Measurements from ENCODE around the gene BRINP2.

Gene BRINP2

GRCh38 chr1:177282976-177283375, 112.2 kb downstream of the BRINP2 start:
- H3K27ac ChIP-seq, result no peak overlapping the region
- in situ Hi-C loops (cut with HindIII; ENCODE audit: low pct_ligation_motif_present, low sequenced_read_pairs), result no loop called here

GRCh38 chr1:177283380-177283779, 112.6 kb downstream of the BRINP2 start:
- in situ Hi-C loops (cut with HindIII; ENCODE audit: low pct_ligation_motif_present, low sequenced_read_pairs), result no loop called here
- H3K4me3 ChIP-seq (ENCODE audit: low read depth, low read length), result no peak overlapping the region
- DNase-seq, result no peak
- H3K27ac ChIP-seq, result no peak overlapping the region
- H3K27me3 ChIP-seq (replicated peaks), result no peaks in the 10 kb centered on the region
- no peaks in the 10 kb centered on the region for H3K36me3 ChIP-seq (replicated peaks)
- TF ChIP-seq CTCF (IDR thresholded peaks at IDR 0.05; ENCODE audit: low read depth, low read length, missing control alignments), result no peak

More at GRCh38 chr1:177282976-177283375, 112.2 kb downstream of the BRINP2 start:
- DNase-seq, result no peak
- Histone ChIP-seq H3K27me3 (replicated peaks) (no peaks in the 10 kb centered on the region), H3K36me3 (replicated peaks) (no peaks in the 10 kb centered on the region), H3K4me3 (ENCODE audit: low read depth, low read length) (no peak overlapping the region)
- TF ChIP-seq CTCF (IDR thresholded peaks at IDR 0.05; ENCODE audit: low read depth, low read length, missing control alignments), result no peak

GRCh38 chr1:177286396-177286795, 115.6 kb downstream of the BRINP2 start:
- no peaks in the 10 kb centered on the region for H3K36me3 ChIP-seq (replicated peaks)
- H3K4me3 ChIP-seq (ENCODE audit: low read depth, low read length), result no peak overlapping the region
- no peak for DNase-seq
- H3K27me3 ChIP-seq (replicated peaks), result no peaks in the 10 kb centered on the region
- in situ Hi-C loops (cut with HindIII; ENCODE audit: low pct_ligation_motif_present, low sequenced_read_pairs), result no loop called here
- H3K27ac ChIP-seq, result no peak overlapping the region
- no peak for TF ChIP-seq CTCF (IDR thresholded peaks at IDR 0.05; ENCODE audit: low read depth, low read length, missing control alignments)

GRCh38 chr1:177287270-177287669, 116.5 kb downstream of the BRINP2 start:
- Histone ChIP-seq H3K36me3 (replicated peaks) (no peaks in the 10 kb centered on the region), H3K27ac (no peak overlapping the region), H3K4me3 (ENCODE audit: low read depth, low read length) (no peak overlapping the region), H3K27me3 (replicated peaks) (no peaks in the 10 kb centered on the region)
- TF ChIP-seq CTCF (IDR thresholded peaks at IDR 0.05; ENCODE audit: low read depth, low read length, missing control alignments), result no peak
- in situ Hi-C loops (cut with HindIII; ENCODE audit: low pct_ligation_motif_present, low sequenced_read_pairs), result no loop called here
- DNase-seq, result no peak

- in situ Hi-C loops (cut with HindIII; ENCODE audit: low pct_ligation_motif_present, low sequenced_read_pairs), result no loop called here
- no peak overlapping the region for H3K27ac ChIP-seq
Measured at GRCh38 chr1:177287994-177288393, 117.2 kb downstream of the BRINP2 start.

More at GRCh38 chr1:177287994-177288393, 117.2 kb downstream of the BRINP2 start:
- no peak overlapping the region for H3K4me3 ChIP-seq (ENCODE audit: low read depth, low read length)
- no peak for DNase-seq
- no peaks in the 10 kb centered on the region for H3K27me3 ChIP-seq (replicated peaks)
- H3K36me3 ChIP-seq (replicated peaks), result no peaks in the 10 kb centered on the region
- no peak for TF ChIP-seq CTCF (IDR thresholded peaks at IDR 0.05; ENCODE audit: low read depth, low read length, missing control alignments)

Data from brain microvascular endothelial cell (primary cell).